A549 (cell line): ENCODE measurements around the gene ODAD3. TPM values are rescaled to one million over a fixed set of nuclear protein-coding genes. Genes with fewer than 3 reads are reported as not detected.

Experiments used
- ATAC-seq, 2 experiments: fragments of 200-7000 bp in 1 of 2; fragments of >200 bp in 1 of 2; cut with Nextera tagmentation in 1 of 2; cut with Tn5 transposase in 1 of 2; 3 replicates each; pipeline versions ENCODE4 v1.8.0 to v1.9.1; 2018 to 2020; ENCODE audit warnings: mild to moderate bottlenecking in 1 of 2, moderate library complexity in 1 of 2
- CTCF ChIA-PET: fragments of 300-600 bp; sonication (Branson Sonifier 250); formaldehyde crosslinking; extraction: SDS; loops from one replicate; lab custom pipeline; 2021; ENCODE audit warnings: antibody characterized with exemption, inconsistent platforms; lab: Yijun Ruan, JAX
- POLR2A ChIA-PET: fragments of 350-600 bp; formaldehyde crosslinking; extraction: SDS; loops from one replicate; lab custom pipeline; 2021; ENCODE audit warnings: antibody characterized with exemption, inconsistent platforms; lab: Yijun Ruan, JAX
- DNase-seq, 2 experiments: peaks; one replicate each; pipeline versions ENCODE4 v3.0.0 to v3.0.0-alpha.2; 2011 to 2016; ENCODE audit warnings: low read depth in 1 of 2, low spot score in 1 of 2
- FAIRE-seq: peaks from 2 replicates; lab custom pipeline; 2011; peaks lifted over from hg19 to GRCh38; lab: Jason Lieb, UNC
- H3K27ac ChIP-seq, 2 experiments: fragments of >200 bp; sonication (Bioruptor Twin); formaldehyde crosslinking; 3 replicates each; pipeline ENCODE4 v1.5.1; 2016 to 2017
- H3K4me1 ChIP-seq: fragments of >200 bp; sonication (Bioruptor Twin); formaldehyde crosslinking; 3 replicates; pipeline ENCODE4 v1.6.1; 2016
- H3K4me2 ChIP-seq: fragments of >200 bp; sonication (Bioruptor Twin); formaldehyde crosslinking; 3 replicates; pipeline ENCODE4 v1.6.1; 2016
- H3K4me3 ChIP-seq: fragments of >200 bp; sonication (Bioruptor Twin); formaldehyde crosslinking; 3 replicates; pipeline ENCODE4 v1.5.1; 2016
- H3K9me3 ChIP-seq: fragments of >200 bp; sonication (Bioruptor Twin); formaldehyde crosslinking; 3 replicates; pipeline ENCODE4 v1.6.1; 2016
- ATOH8 ChIP-seq: fragments of 250-450 bp; sonication (Bioruptor Pico); IDR thresholded peaks from 2 replicates; pipeline ENCODE4 v1.5.0; 2020; ENCODE audit warnings: low read depth, mild to moderate bottlenecking, moderate library complexity
- CBX2 ChIP-seq: fragments of 200-600 bp; sonication (generic); IDR thresholded peaks from 2 replicates; pipeline ENCODE4 v1.6.1; 2016; ENCODE audit warnings: low read depth, mild to moderate bottlenecking, borderline replicate concordance
- CHD2 ChIP-seq: fragments of 150-350 bp; IDR thresholded peaks from 2 replicates; pipeline ENCODE4 v1.6.1; 2014; ENCODE audit warnings: low read length; ENCODE audit not compliant: partially characterized antibody
- CTCF ChIP-seq: fragments of >200 bp; sonication (Bioruptor Twin); formaldehyde crosslinking; IDR thresholded peaks from 3 replicates; pipeline ENCODE4 v1.5.1; 2016
- ESRRA ChIP-seq: fragments of 150-350 bp; IDR thresholded peaks from 2 replicates; pipeline ENCODE4 v1.6.1; 2014; ENCODE audit warnings: mild to moderate bottlenecking, low read length, borderline replicate concordance
- FOSL2 ChIP-seq, 2 experiments: fragments of 450-650 bp in 1 of 2; fragments of >200 bp in 1 of 2; sonication (Bioruptor Twin) in 1 of 2; formaldehyde crosslinking; IDR thresholded peaks; 2 replicates each; pipeline versions ENCODE4 v1.5.0 to v1.6.1; 2016 to 2020; ENCODE audit warnings: mild to moderate bottlenecking in 1 of 2, moderate library complexity in 1 of 2
- GATA3 ChIP-seq: IDR thresholded peaks from 2 replicates; pipeline ENCODE4 v1.6.1; 2012; ENCODE audit warnings: borderline replicate concordance
- HOXB13 ChIP-seq: fragments of 250-450 bp; sonication (Bioruptor Pico); IDR thresholded peaks from 2 replicates; pipeline ENCODE4 v1.5.0; 2020; ENCODE audit warnings: low read depth, mild to moderate bottlenecking, moderate library complexity
- KDM5A ChIP-seq: fragments of 200-600 bp; sonication (generic); IDR thresholded peaks from 2 replicates; pipeline ENCODE4 v1.6.1; 2016; ENCODE audit warnings: antibody characterized with exemption, mild to moderate bottlenecking
- MAFK ChIP-seq: fragments of 450-650 bp; IDR thresholded peaks from 2 replicates; pipeline ENCODE4 v1.6.1; 2014; ENCODE audit not compliant: partially characterized antibody
- MAZ ChIP-seq: fragments of 150-350 bp; IDR thresholded peaks from 2 replicates; pipeline ENCODE4 v1.6.1; 2014; ENCODE audit warnings: antibody characterized with exemption, low read depth, low read length, borderline replicate concordance
- MYC ChIP-seq: IDR thresholded peaks from 2 replicates; pipeline ENCODE4 v1.6.1; 2012; ENCODE audit warnings: mild to moderate bottlenecking, inconsistent platforms, low read length, improper control_type of control experiment, borderline replicate concordance
- RARB ChIP-seq: fragments of 250-450 bp; sonication (Bioruptor Pico); IDR thresholded peaks from 2 replicates; pipeline ENCODE4 v1.8.0; 2021; ENCODE audit warnings: mild to moderate bottlenecking, moderate library complexity
- RFX5 ChIP-seq: fragments of 450-650 bp; IDR thresholded peaks from 2 replicates; pipeline ENCODE4 v1.7.1; 2014; ENCODE audit warnings: antibody characterized with exemption, mild to moderate bottlenecking, moderate library complexity
- RNF2 ChIP-seq: fragments of 200-600 bp; sonication (generic); IDR thresholded peaks from 2 replicates; pipeline ENCODE4 v1.6.1; 2016; ENCODE audit warnings: low read depth, mild to moderate bottlenecking, antibody characterized with exemption, moderate library complexity, borderline replicate concordance
- SMC3 ChIP-seq: fragments of >200 bp; sonication (Bioruptor Twin); formaldehyde crosslinking; IDR thresholded peaks from 3 replicates; pipeline ENCODE4 v1.6.1; 2018; ENCODE audit warnings: inconsistent platforms
- ZC3H11A ChIP-seq: fragments of 450-650 bp; IDR thresholded peaks from 2 replicates; pipeline ENCODE4 v1.6.1; 2014; ENCODE audit warnings: antibody characterized with exemption, mild to moderate bottlenecking
- ZFP36 ChIP-seq: fragments of 450-650 bp; IDR thresholded peaks from 2 replicates; pipeline ENCODE4 v1.6.1; 2014; ENCODE audit warnings: borderline replicate concordance; ENCODE audit not compliant: partially characterized antibody
- ZSCAN20 ChIP-seq: fragments of 250-450 bp; sonication (Bioruptor Pico); IDR thresholded peaks from 2 replicates; pipeline ENCODE4 v1.8.0; 2022; ENCODE audit warnings: mild to moderate bottlenecking, moderate library complexity
- WGBS: methylation state at CpG from one replicate; pipeline ENCODE4 v1.1.6; 2017; ENCODE audit errors: missing lambda C conversion rate; 5-methylcytosine and 5-hydroxymethylcytosine counted together
- polyA plus RNA-seq, 4 experiments: library from polyadenylated mRNA; depleted of rRNA in 3 of 4; stranded (reverse); fragments of >200 nt; fragmentation: RNase III in 1 of 4; extraction: RNeasy Plus Mini Kit Qiagen cat#74134 plus additional on column Dnase treatment in 1 of 4; gene quantifications; 2 replicates in 3 of 4; 3 replicates in 1 of 4; pipeline ENCODE4 v1.2.3, GENCODE V29; 2011 to 2017
- TF ChIP-seq, protein P1 (sequence below): IDR thresholded peaks from 2 replicates; pipeline ENCODE4 v1.6.1; 2012
- TF ChIP-seq, protein P2 (sequence below): fragments of >200 bp; sonication (Bioruptor Twin); formaldehyde crosslinking; IDR thresholded peaks from 3 replicates; pipeline ENCODE4 v1.6.1; 2016

ODAD3 gene
- polyA plus RNA-seq, 2 of the 4 experiments (the other 2 are of a cell fraction), result 0.70 to 0.99 TPM

GRCh38 chr19:11405846-11406643, 28.9 kb downstream of the ODAD3 start (continued):
- TF ChIP-seq ATOH8 (no peak), RFX5 (no peak), SMC3 (no peak), FOSL2 (IDR thresholded peaks at IDR 0.05) (no peak), FOSL2 (CRISPR knock-in tag; IDR thresholded peaks at IDR 0.05) (no peak), RNF2 (no peak)

DNA sequence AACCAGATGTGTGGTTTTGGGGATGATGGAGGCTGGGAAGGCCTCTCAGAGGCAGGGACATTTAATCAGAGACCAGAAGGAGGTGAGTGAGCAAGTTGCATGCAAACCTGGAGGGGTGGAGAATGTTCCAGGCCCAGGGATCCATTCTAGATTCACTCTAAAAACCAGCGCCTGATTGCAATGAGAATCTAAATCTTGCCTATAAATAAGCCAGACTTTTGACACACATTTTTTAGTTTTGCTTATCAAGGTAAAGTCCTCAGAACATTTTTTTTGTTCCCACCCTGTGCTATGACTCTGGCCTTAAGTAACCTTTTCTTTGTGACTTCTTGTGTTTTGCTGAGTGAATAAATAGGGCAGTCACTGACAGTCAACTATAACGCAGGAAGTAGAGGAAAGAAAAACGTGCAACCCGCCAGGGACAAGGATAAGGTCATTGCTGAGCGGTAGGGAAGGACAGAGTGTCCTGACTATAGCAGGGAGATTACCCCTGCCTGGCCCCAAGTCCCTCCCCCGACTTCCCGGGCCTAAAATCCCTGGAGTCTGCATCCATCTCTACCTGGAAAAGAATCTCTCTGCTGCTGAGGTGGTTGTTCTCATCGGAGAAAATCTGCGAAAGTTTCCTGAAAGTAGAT, 30.2 kb downstream of the ODAD3 start:
- 72% methylated on average over 9 of the region's 9 CpGs for WGBS
- ChIA-PET POLR2A (no interaction called here), CTCF (no interaction called here)
- FAIRE-seq (no peak), ATAC-seq (no peak; a peak in 1 of 6 replicates)
- H3K27ac ChIP-seq, result no peak overlapping the region
- H3K9me3 ChIP-seq, result no peaks in the 10 kb centered on the region
- TF ChIP-seq ZSCAN20, result no peak
- no peak for TF ChIP-seq MAZ
- TF ChIP-seq, protein P1, sequence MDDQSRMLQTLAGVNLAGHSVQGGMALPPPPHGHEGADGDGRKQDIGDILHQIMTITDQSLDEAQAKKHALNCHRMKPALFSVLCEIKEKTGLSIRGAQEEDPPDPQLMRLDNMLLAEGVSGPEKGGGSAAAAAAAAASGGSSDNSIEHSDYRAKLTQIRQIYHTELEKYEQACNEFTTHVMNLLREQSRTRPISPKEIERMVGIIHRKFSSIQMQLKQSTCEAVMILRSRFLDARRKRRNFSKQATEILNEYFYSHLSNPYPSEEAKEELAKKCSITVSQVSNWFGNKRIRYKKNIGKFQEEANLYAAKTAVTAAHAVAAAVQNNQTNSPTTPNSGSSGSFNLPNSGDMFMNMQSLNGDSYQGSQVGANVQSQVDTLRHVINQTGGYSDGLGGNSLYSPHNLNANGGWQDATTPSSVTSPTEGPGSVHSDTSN, result no peak
- TF ChIP-seq, all 56 proteins: peak for 0
- Histone ChIP-seq H3K4me1 (no peaks in the 10 kb centered on the region), H3K4me3 (no peak overlapping the region), H3K4me2 (no peak overlapping the region)
- no peak for DNase-seq

GRCh38 chr19:11401808-11402543, 32.9 kb downstream of the ODAD3 start:
- DNase-seq (no peak), FAIRE-seq (no peak), ATAC-seq (no peak; a peak in 1 of 6 replicates)
- ChIA-PET POLR2A (no interaction called here), CTCF (interaction anchor here (0.9 to 3.6 kb wide), 3 partner anchors 20 to 80 kb away, joined by 4 to 26 read pairs (median 4); partner anchors contain the start of genes EPOR, ODAD3 and PRKCSH)
- Histone ChIP-seq H3K4me3 (no peak overlapping the region), H3K9me3 (no peaks in the 10 kb centered on the region), H3K4me2 (no peak overlapping the region), H3K27ac (no peak overlapping the region), H3K4me1 (no peaks in the 10 kb centered on the region)
- WGBS, result 74% methylated on average over 5 of the region's 9 CpGs
- TF ChIP-seq MAFK (no peak), ESRRA (peak; percentile 63; the same call in 1 of the 2 replicates)

DNA sequence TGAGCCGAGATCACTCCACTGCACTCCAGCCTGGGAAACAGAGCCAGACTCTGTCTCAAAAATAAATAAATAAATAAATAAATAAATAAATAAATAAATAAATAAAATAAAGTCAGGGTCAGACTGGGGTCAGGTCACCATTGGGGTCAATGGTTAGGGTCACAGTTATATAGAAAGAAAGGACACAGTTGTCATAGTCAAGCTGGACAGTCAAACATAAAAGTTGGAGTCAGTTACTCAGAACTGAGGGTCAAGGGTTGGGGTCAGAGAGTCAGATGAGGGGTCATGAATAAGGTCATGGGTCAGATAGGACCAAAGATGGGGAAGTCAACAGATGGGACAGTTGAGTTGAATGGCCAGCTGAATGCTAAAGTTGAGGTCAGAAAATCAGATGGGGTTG, 34.1 kb downstream of the ODAD3 start:
- ChIA-PET POLR2A (no interaction called here), CTCF (interaction anchor here (0.6 to 3.6 kb wide), 3 partner anchors 18 to 376 kb away, joined by 4 to 26 read pairs (median 4); partner anchors contain the start of gene EPOR)
- no peak for FAIRE-seq

DNA sequence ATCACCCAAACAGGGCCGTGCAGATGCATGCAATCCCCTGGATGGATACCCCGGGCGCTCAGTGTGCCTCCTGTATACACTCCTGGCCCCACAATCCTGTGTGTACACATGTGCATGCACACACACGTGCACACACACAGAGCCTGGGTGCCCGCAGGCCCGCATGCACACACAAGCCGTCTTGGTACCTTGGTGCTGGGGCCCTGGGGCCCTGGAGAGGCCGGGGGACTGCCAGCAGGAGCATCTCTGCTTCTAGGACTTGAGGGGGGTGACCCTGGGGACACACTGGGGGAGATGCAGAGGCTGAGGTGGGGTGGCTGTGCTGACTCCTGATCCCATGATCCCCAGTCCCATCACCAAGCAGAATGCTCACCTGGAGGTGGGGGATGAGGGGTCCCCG, 35.3 kb downstream of the ODAD3 start:
- CTCF ChIA-PET, result interaction anchor here (0.7 to 3.6 kb wide), 3 partner anchors 16 to 36 kb away, joined by 3 to 26 read pairs (median 3); partner anchors contain the start of genes EPOR and PRKCSH
- ATAC-seq, result no peak
- TF ChIP-seq KDM5A (no peak), HOXB13 (CRISPR knock-in tag) (no peak), CHD2 (no peak), CTCF (no peak), RARB (CRISPR knock-in tag) (no peak), ZFP36 (no peak), GATA3 (no peak), MYC (no peak), MAZ (no peak)
- TF ChIP-seq, protein P2, sequence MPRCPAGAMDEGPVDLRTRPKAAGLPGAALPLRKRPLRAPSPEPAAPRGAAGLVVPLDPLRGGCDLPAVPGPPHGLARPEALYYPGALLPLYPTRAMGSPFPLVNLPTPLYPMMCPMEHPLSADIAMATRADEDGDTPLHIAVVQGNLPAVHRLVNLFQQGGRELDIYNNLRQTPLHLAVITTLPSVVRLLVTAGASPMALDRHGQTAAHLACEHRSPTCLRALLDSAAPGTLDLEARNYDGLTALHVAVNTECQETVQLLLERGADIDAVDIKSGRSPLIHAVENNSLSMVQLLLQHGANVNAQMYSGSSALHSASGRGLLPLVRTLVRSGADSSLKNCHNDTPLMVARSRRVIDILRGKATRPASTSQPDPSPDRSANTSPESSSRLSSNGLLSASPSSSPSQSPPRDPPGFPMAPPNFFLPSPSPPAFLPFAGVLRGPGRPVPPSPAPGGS, result no peak

More for the DNA sequence above, 34.1 kb downstream of the ODAD3 start:
- H3K4me1 ChIP-seq, result no peaks in the 10 kb centered on the region
- no peaks in the 10 kb centered on the region for H3K9me3 ChIP-seq
- no peak overlapping the region for H3K4me2 ChIP-seq
- no peak overlapping the region for H3K4me3 ChIP-seq
- 54% methylated on average over 1 of the region's 1 CpG for WGBS
- TF ChIP-seq ZC3H11A, result peak; percentile 71
- no peak for TF ChIP-seq CBX2
- H3K27ac ChIP-seq, result no peak overlapping the region
- DNase-seq (no peak), ATAC-seq (no peak)

More for the DNA sequence above, 35.3 kb downstream of the ODAD3 start:
- Histone ChIP-seq H3K4me3 (no peak overlapping the region), H3K4me2 (no peak overlapping the region), H3K27ac (no peak overlapping the region), H3K9me3 (no peaks in the 10 kb centered on the region), H3K4me1 (no peaks in the 10 kb centered on the region)
- DNase-seq, result no peak
- 67% methylated on average over 6 of the region's 9 CpGs for WGBS
- POLR2A ChIA-PET, result no interaction called here
- FAIRE-seq, result no peak
